ENCODE results near the gene TERF2IP.

Gene TERF2IP

GRCh38 chr16:75644240-75645012, 3.1 kb upstream of the TERF2IP start:
- no peak for DNase-seq

- no peak for DNase-seq
Measured at GRCh38 chr16:75647112-75647491, 471 bp upstream of the TERF2IP start.

- DNase-seq, result peak; percentile 92
Measured at GRCh38 chr16:75648265-75649076, 898 bp downstream of the TERF2IP start.

- no peak for DNase-seq
Measured at GRCh38 chr16:75653922-75654321, 6.3 kb downstream of the TERF2IP start.

GRCh38 chr16:75658175-75658574, 10.6 kb downstream of the TERF2IP start:
- DNase-seq, result no peak

- DNase-seq, result no peak
Measured at GRCh38 chr16:75660321-75660720, 12.7 kb downstream of the TERF2IP start.

- DNase-seq, result no peak
Measured at GRCh38 chr16:75660726-75661302, 13.2 kb downstream of the TERF2IP start.

- no peak for DNase-seq
Measured at GRCh38 chr16:75667503-75667902, 19.9 kb downstream of the TERF2IP start.

GRCh38 chr16:75676909-75677308, 29.3 kb downstream of the TERF2IP start, which contains the start of gene CPHXL2:
Gene CPHXL2 (minus strand): TSS chr16:75677009. CDS start chr16:75676999, 10 bp downstream.
- DNase-seq, result no peak

- no peak for DNase-seq
Measured at GRCh38 chr16:75679366-75679765, 31.8 kb downstream of the TERF2IP start.

GRCh38 chr16:75682308-75682707, 34.7 kb downstream of the TERF2IP start:
- no peak for DNase-seq

- DNase-seq, result no peak
Measured at GRCh38 chr16:75687361-75687760, 39.8 kb downstream of the TERF2IP start.

GRCh38 chr16:75695708-75696107, 48.1 kb downstream of the TERF2IP start:
- no peak for DNase-seq

GRCh38 chr16:75697571-75697970, 50.0 kb downstream of the TERF2IP start:
- DNase-seq, result no peak

GRCh38 chr16:75701361-75701760, 53.8 kb downstream of the TERF2IP start, which contains the start of gene DUXB:
Gene DUXB (minus strand): TSS chr16:75701461. CDS start chr16:75701418, 43 bp downstream.
- no peak for DNase-seq

GRCh38 chr16:75702242-75702641, 54.7 kb downstream of the TERF2IP start:
- DNase-seq, result no peak

- DNase-seq, result no peak
Measured at GRCh38 chr16:75703306-75703705, 55.7 kb downstream of the TERF2IP start.

All from activated CD8-positive, alpha-beta memory T cell treated with anti-CD3 and anti-CD28 coated beads for 24 hours (primary cell).